ENCODE results near the gene LARP4B.

LARP4B gene

DNA sequence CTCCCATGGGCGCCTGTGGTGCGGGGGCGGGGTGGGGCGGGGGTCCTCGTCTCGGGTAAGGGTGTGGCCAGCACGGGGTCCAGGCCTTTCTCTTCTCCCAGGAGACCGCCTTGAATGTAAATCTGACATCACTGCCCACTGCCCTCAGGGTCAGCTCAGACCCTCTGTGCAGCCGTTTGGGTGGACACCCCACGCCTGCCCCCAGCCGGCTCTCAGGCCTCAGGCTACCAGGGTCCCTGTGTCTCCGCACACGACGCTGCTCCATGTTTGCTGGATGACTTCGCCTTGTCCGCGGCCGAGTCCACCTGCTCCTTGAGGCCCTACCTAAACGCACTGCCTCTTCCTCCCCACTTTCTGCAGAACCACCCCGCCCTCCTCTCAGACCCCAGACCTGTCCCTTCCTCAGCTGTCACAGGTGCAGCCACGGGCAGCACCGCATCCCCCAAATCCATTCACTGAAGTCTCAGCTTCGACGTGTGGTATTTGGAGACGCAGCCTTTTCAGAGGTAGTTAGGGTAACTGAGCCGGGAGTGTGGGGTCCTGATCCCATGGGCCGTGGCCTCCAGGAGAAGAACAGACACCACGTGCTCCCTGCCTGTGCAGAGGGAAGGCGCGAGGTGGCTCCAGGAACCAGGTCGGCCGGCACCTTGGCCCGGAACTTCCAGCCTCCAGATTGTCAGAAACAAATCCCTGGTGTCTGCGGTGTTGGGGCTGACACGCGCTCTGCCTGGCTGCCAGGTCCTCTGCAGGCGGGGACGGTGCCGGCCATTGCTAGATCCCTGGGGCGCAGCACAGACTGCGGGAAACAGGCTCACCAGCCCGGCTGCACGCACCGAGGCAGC lies 144.7 kb downstream of the LARP4B start (continued):
- TF ChIP-seq, protein P1, sequence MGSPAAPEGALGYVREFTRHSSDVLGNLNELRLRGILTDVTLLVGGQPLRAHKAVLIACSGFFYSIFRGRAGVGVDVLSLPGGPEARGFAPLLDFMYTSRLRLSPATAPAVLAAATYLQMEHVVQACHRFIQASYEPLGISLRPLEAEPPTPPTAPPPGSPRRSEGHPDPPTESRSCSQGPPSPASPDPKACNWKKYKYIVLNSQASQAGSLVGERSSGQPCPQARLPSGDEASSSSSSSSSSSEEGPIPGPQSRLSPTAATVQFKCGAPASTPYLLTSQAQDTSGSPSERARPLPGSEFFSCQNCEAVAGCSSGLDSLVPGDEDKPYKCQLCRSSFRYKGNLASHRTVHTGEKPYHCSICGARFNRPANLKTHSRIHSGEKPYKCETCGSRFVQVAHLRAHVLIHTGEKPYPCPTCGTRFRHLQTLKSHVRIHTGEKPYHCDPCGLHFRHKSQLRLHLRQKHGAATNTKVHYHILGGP (tag by site-specific recombination; IDR thresholded peaks at IDR 0.05), result no peak
- TF ChIP-seq ZNF239 (tag by site-specific recombination; IDR thresholded peaks at IDR 0.05), result no peak
- no peak for TF ChIP-seq KLF7 (tag by site-specific recombination; IDR thresholded peaks at IDR 0.05; ENCODE audit: borderline replicate concordance)
- TF ChIP-seq ZNF624 (tag by site-specific recombination; IDR thresholded peaks at IDR 0.05), result no peak

- ChIA-PET POLR2A (no interaction called here), CTCF (interaction anchor here (0.5 to 0.6 kb wide), 2 partner anchors 27 to 42 kb away, joined by 3 read pairs; no protein-coding TSS in a partner anchor)
- H3K36me3 ChIP-seq (ENCODE audit: control insufficient read depth in 2 of 2, insufficient read depth in 1 of 2, low read length in 2 of 2), result no peaks in the 10 kb centered on the region
- no peaks in the 10 kb centered on the region for H3K9me3 ChIP-seq (ENCODE audit: control insufficient read depth, insufficient read depth, low read depth, low read length)
- no peaks in the 10 kb centered on the region for H3K4me1 ChIP-seq (ENCODE audit: control insufficient read depth, insufficient read depth, low read length)
- no peak overlapping the region for H3K4me3 ChIP-seq (ENCODE audit: low read depth, low read length)
- no peak overlapping the region for H3K27ac ChIP-seq (ENCODE audit: extremely low read depth, low read depth, low read length)
- TF ChIP-seq ZNF585B (tag by site-specific recombination; IDR thresholded peaks at IDR 0.05) (no peak), ZNF555 (tag by site-specific recombination; conservative IDR thresholded peaks at IDR 0.05) (no peak), ZNF433 (tag by site-specific recombination; IDR thresholded peaks at IDR 0.05; ENCODE audit: low read depth) (no peak), AEBP2 (tag by site-specific recombination; IDR thresholded peaks at IDR 0.05; ENCODE audit: borderline replicate concordance) (no peak), ZNF830 (tag by site-specific recombination; IDR thresholded peaks at IDR 0.05; ENCODE audit: low read depth) (no peak), ZBTB17 (tag by site-specific recombination; IDR thresholded peaks at IDR 0.05) (no peak), ZNF274 (IDR thresholded peaks at IDR 0.05; ENCODE audit: low read length) (no peak), ZNF274 (tag by site-specific recombination; IDR thresholded peaks at IDR 0.05; ENCODE audit: borderline replicate concordance) (no peak), PRDM1 (tag by site-specific recombination; IDR thresholded peaks at IDR 0.05) (no peak), ZXDB (tag by site-specific recombination; IDR thresholded peaks at IDR 0.05) (no peak), SP2 (tag by site-specific recombination; IDR thresholded peaks at IDR 0.05) (no peak), ZNF280D (tag by site-specific recombination; IDR thresholded peaks at IDR 0.05) (no peak), TRIM28 (IDR thresholded peaks at IDR 0.05; ENCODE audit: borderline replicate concordance, low read length) (no peak), ZNF654 (tag by site-specific recombination; IDR thresholded peaks at IDR 0.05; ENCODE audit: low read depth) (no peak), ZNF26 (tag by site-specific recombination; IDR thresholded peaks at IDR 0.05) (no peak), KLF16 (tag by site-specific recombination; IDR thresholded peaks at IDR 0.05) (no peak), KLF1 (tag by site-specific recombination; IDR thresholded peaks at IDR 0.05) (no peak), ZNF48 (tag by site-specific recombination; IDR thresholded peaks at IDR 0.05) (no peak), ZNF521 (tag by site-specific recombination; IDR thresholded peaks at IDR 0.05) (no peak)
- TF ChIP-seq, protein P2, sequence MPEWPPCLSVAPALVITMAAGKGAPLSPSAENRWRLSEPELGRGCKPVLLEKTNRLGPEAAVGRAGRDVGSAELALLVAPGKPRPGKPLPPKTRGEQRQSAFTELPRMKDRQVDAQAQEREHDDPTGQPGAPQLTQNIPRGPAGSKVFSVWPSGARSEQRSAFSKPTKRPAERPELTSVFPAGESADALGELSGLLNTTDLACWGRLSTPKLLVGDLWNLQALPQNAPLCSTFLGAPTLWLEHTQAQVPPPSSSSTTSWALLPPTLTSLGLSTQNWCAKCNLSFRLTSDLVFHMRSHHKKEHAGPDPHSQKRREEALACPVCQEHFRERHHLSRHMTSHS (tag by site-specific recombination; IDR thresholded peaks at IDR 0.05), result no peak
These were observed 145.7 kb downstream of the LARP4B start for GRCh38 chr10:785861-786214.
